Fibroblast of skin of scalp (primary cell): ENCODE measurements around the gene CMTM8.

ENCODE experiments used
- DNase-seq: peaks from one replicate; pipeline ENCODE4 v3.0.0-alpha.2; 2013

The CMTM8 gene

GRCh38 chr3:32229565-32229964 lies 8.9 kb upstream of the CMTM8 start:
- DNase-seq, result no peak

GRCh38 chr3:32236377-32236776 lies 2.1 kb upstream of the CMTM8 start:
- DNase-seq, result no peak

- DNase-seq, result peak; percentile 5
Observed at GRCh38 chr3:32237670-32238452, 619 bp upstream of the CMTM8 start.

- DNase-seq, result no peak
Observed at GRCh38 chr3:32239307-32240158, 1.1 kb downstream of the CMTM8 start.

GRCh38 chr3:32240159-32240545 lies 1.7 kb downstream of the CMTM8 start:
- peak; percentile 8 for DNase-seq

- DNase-seq, result no peak
Observed at GRCh38 chr3:32241100-32241499, 2.6 kb downstream of the CMTM8 start.

- DNase-seq, result no peak
Observed at GRCh38 chr3:32243519-32243918, 5.0 kb downstream of the CMTM8 start.

- DNase-seq, result no peak
Observed at GRCh38 chr3:32245200-32245599, 6.7 kb downstream of the CMTM8 start.

- no peak for DNase-seq
Observed at GRCh38 chr3:32246079-32246675, 7.7 kb downstream of the CMTM8 start.

GRCh38 chr3:32249184-32249782 lies 10.8 kb downstream of the CMTM8 start:
- peak; percentile 79 for DNase-seq

- no peak for DNase-seq
Observed at GRCh38 chr3:32254268-32254667, 15.8 kb downstream of the CMTM8 start.

- DNase-seq, result no peak
Observed at GRCh38 chr3:32255345-32255744, 16.9 kb downstream of the CMTM8 start.

- no peak for DNase-seq
Observed at GRCh38 chr3:32256206-32256605, 17.7 kb downstream of the CMTM8 start.

- DNase-seq, result no peak
Observed at GRCh38 chr3:32257042-32257441, 18.6 kb downstream of the CMTM8 start.

GRCh38 chr3:32257641-32258438 lies 19.4 kb downstream of the CMTM8 start:
- DNase-seq, result no peak

GRCh38 chr3:32258869-32259268 lies 20.4 kb downstream of the CMTM8 start:
- DNase-seq, result no peak

- no peak for DNase-seq
Observed at GRCh38 chr3:32261545-32261944, 23.1 kb downstream of the CMTM8 start.

- DNase-seq, result no peak
Observed at GRCh38 chr3:32262201-32262600, 23.7 kb downstream of the CMTM8 start.

GRCh38 chr3:32274306-32274705 lies 35.8 kb downstream of the CMTM8 start:
- no peak for DNase-seq

- DNase-seq, result no peak
Observed at GRCh38 chr3:32275506-32275905, 37.0 kb downstream of the CMTM8 start.

- DNase-seq, result no peak
Observed at GRCh38 chr3:32276279-32276841, 37.9 kb downstream of the CMTM8 start.

GRCh38 chr3:32278714-32279113 lies 40.2 kb downstream of the CMTM8 start:
- DNase-seq, result no peak
